ENCODE data around the gene KIF13A.
"Not testable (repeated sequence)": the region's sequence is repeated elsewhere in the genome, so short reads cannot be mapped to it uniquely, and the experiment has no call there.

Gene KIF13A

GRCh38 chr6:17923401-17923863 lies 64.0 kb downstream of the KIF13A start:
- no peaks in the 10 kb centered on the region for H3K36me3 Mint-ChIP-seq (ENCODE audit: low read depth)
- H3K9me3 Mint-ChIP-seq = no peaks in the 10 kb centered on the region
- TF ChIP-seq CTCF (IDR thresholded peaks at IDR 0.05) = no peak
- no peak for DNase-seq
- peaks cover 15% of the 10 kb centered on the region for H3K4me1 Mint-ChIP-seq
- H3K4me3 Mint-ChIP-seq = no peak overlapping the region
- peaks cover 5% of the 10 kb centered on the region for H3K27me3 Mint-ChIP-seq (ENCODE audit: low read depth, poor library complexity)
- H3K27ac Mint-ChIP-seq = peak overlapping the region; percentile 8

GRCh38 chr6:17921454-17921853 lies 66.0 kb downstream of the KIF13A start:
- peak overlapping the region; percentile 67 for H3K27ac Mint-ChIP-seq
- no peaks in the 10 kb centered on the region for H3K27me3 Mint-ChIP-seq (ENCODE audit: low read depth, poor library complexity)
- H3K36me3 Mint-ChIP-seq (ENCODE audit: low read depth) = no peaks in the 10 kb centered on the region
- H3K9me3 Mint-ChIP-seq = no peaks in the 10 kb centered on the region
- no peak overlapping the region for H3K4me3 Mint-ChIP-seq
- no peak for TF ChIP-seq CTCF (IDR thresholded peaks at IDR 0.05)
- peaks cover 15% of the 10 kb centered on the region for H3K4me1 Mint-ChIP-seq
- no peak for DNase-seq

- no peak for DNase-seq
- H3K9me3 Mint-ChIP-seq = no peaks in the 10 kb centered on the region
- TF ChIP-seq CTCF (IDR thresholded peaks at IDR 0.05) = no peak
- H3K36me3 Mint-ChIP-seq (ENCODE audit: low read depth) = no peaks in the 10 kb centered on the region
- H3K4me3 Mint-ChIP-seq = no peak overlapping the region
- H3K27me3 Mint-ChIP-seq (ENCODE audit: low read depth, poor library complexity) = no peaks in the 10 kb centered on the region
- H3K4me1 Mint-ChIP-seq = peaks cover 7% of the 10 kb centered on the region
- H3K27ac Mint-ChIP-seq = peak overlapping the region; percentile 40
These were observed 67.9 kb downstream of the KIF13A start for GRCh38 chr6:17919496-17919895.

GRCh38 chr6:17917837-17918763 lies 69.3 kb downstream of the KIF13A start:
- Mint-ChIP-seq H3K4me3 (no peak overlapping the region), H3K27ac (peak overlapping the region; percentile 67), H3K4me1 (no peaks in the 10 kb centered on the region), H3K9me3 (no peaks in the 10 kb centered on the region), H3K36me3 (ENCODE audit: low read depth) (no peaks in the 10 kb centered on the region), H3K27me3 (ENCODE audit: low read depth, poor library complexity) (peaks cover 7% of the 10 kb centered on the region)
- DNase-seq = no peak
- TF ChIP-seq CTCF (IDR thresholded peaks at IDR 0.05) = no peak

GRCh38 chr6:17914651-17915050 lies 72.8 kb downstream of the KIF13A start:
- no peak for DNase-seq
- no peak overlapping the region for H3K4me3 Mint-ChIP-seq
- peaks cover 7% of the 10 kb centered on the region for H3K27me3 Mint-ChIP-seq (ENCODE audit: low read depth, poor library complexity)
- H3K36me3 Mint-ChIP-seq (ENCODE audit: low read depth) = no peaks in the 10 kb centered on the region
- no peak overlapping the region for H3K27ac Mint-ChIP-seq
- TF ChIP-seq CTCF (IDR thresholded peaks at IDR 0.05) = no peak
- H3K9me3 Mint-ChIP-seq = no peaks in the 10 kb centered on the region
- H3K4me1 Mint-ChIP-seq = no peaks in the 10 kb centered on the region

- Mint-ChIP-seq H3K27me3 (ENCODE audit: low read depth, poor library complexity) (peaks cover 7% of the 10 kb centered on the region), H3K4me1 (peaks cover 3% of the 10 kb centered on the region), H3K9me3 (no peaks in the 10 kb centered on the region), H3K27ac (no peak overlapping the region), H3K4me3 (no peak overlapping the region), H3K36me3 (ENCODE audit: low read depth) (peaks cover 3% of the 10 kb centered on the region)
- no peak for DNase-seq
- no peak for TF ChIP-seq CTCF (IDR thresholded peaks at IDR 0.05)
These were observed 74.9 kb downstream of the KIF13A start for GRCh38 chr6:17912521-17912920.

GRCh38 chr6:17911656-17912055 lies 75.8 kb downstream of the KIF13A start:
- not testable (repeated sequence) for H3K9me3 Mint-ChIP-seq; H3K4me3 Mint-ChIP-seq; H3K27me3 Mint-ChIP-seq (ENCODE audit: low read depth, poor library complexity); DNase-seq; H3K36me3 Mint-ChIP-seq (ENCODE audit: low read depth); H3K4me1 Mint-ChIP-seq; H3K27ac Mint-ChIP-seq
